ENCODE measurements around the gene MAP3K10.

DNA sequence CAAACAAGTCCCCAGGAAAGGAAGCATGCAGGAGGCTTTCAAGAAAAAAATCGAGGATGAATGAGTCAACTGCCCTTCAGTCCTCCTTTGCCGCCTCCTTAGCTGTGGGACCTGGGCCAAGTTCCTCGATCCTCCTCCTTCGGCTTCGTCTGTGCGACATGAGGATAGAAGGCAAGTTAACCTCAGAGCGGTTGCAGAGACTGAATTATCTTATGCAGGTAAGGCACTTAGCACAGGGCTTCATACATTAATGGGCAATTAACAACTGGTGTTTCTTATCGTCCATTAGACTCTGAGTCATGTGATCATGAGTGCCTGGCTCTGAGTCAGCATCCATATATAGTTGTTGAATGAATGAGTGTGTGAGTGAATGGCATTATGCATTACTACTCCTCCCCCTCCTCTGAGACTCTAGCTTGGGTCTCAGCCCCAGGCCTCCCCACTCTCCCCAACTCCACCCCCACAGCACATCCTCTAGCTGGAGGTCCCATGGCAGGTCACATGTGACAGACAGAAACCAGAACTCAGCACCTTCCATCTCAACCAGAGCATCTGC lies 28.6 kb downstream of the MAP3K10 start:
- TF ChIP-seq GATA3 (IDR thresholded peaks at IDR 0.05; ENCODE audit: low read depth, low read length) (no peak), GATA2 (IDR thresholded peaks at IDR 0.05; ENCODE audit: low read depth, low read length) (no peak)
